Erythroblast (primary cell): ENCODE measurements around the gene OPRM1.

Experiments used
- GATA1 ChIP-seq: IDR thresholded peaks from 2 replicates; pipeline ENCODE4 v1.6.1; 2011; ENCODE audit warnings: low read depth, mild to moderate bottlenecking, control low read depth, low read length, moderate library complexity
- POLR2A ChIP-seq: IDR thresholded peaks from 2 replicates; pipeline ENCODE4 v1.6.1; 2011; ENCODE audit warnings: mild to moderate bottlenecking, low read length

DNA sequence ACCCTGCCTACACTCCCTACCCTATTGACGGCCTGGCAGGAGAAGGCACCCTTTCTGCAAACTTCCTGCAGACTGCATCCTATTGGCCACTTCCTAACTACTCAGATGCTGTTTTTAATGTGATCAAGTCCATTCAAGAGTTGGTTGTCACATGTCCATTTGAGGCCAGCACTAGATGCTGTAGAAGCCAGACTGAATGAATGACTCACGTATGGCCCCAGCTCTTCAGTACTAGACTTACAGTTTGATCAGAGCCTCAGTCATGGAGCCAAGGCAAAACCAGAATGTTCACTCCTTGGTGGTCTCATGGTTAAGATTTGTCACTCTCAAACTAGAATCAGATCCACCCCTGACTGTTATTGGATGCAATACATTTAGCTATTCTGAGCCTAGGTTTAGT is 101.7 kb downstream of the OPRM1 start:
- TF ChIP-seq POLR2A = no peak
- no peak for TF ChIP-seq GATA1
